Measurements from ENCODE around the gene CNNM1. TPM values are rescaled to one million over a fixed set of nuclear protein-coding genes. Genes with fewer than 3 reads are reported as not detected.

The CNNM1 gene
- under 0.01 and 0.28 TPM in 2 replicates for total RNA-seq

GRCh38 chr10:99329304-99329553 lies at the start of gene CNNM1:
CNNM1 (plus strand) TSS chr10:99329356; CDS start chr10:99329388, 32 bp downstream.

GRCh38 chr10:99430451-99431189 lies 101.5 kb downstream of the CNNM1 start, which contains the start of gene GOT1:
GOT1 (minus strand) TSS chr10:99430624; CDS start chr10:99430565, 59 bp downstream.

Other genes starting within 250 kb of the CNNM1 start
- gene HPSE2, start 93.5 kb upstream of the CNNM1 start, total RNA-seq: not detected in 2 replicates
- 16.1 and 38.3 TPM in 2 replicates for gene GOT1, start 101.3 kb downstream of the CNNM1 start, total RNA-seq
- not detected in 2 replicates for gene NKX2-3, start 203.6 kb downstream of the CNNM1 start, total RNA-seq

Measured in regular cardiac myocyte (primary cell).